ENCODE measurements around the gene GPSM1. TPM values are rescaled to one million over a fixed set of nuclear protein-coding genes. Genes with fewer than 3 reads are reported as not detected.
A peak's percentile ranks its signal among the peaks of the same experiment; 100 is the strongest.
"Not testable (repeated sequence)": the region's sequence is repeated elsewhere in the genome, so short reads cannot be mapped to it uniquely, and the experiment has no call there.

The GPSM1 gene
- polyA plus RNA-seq, 1 of the 3 experiments (the other 2 are of a cell fraction), result 26.7 TPM

DNA sequence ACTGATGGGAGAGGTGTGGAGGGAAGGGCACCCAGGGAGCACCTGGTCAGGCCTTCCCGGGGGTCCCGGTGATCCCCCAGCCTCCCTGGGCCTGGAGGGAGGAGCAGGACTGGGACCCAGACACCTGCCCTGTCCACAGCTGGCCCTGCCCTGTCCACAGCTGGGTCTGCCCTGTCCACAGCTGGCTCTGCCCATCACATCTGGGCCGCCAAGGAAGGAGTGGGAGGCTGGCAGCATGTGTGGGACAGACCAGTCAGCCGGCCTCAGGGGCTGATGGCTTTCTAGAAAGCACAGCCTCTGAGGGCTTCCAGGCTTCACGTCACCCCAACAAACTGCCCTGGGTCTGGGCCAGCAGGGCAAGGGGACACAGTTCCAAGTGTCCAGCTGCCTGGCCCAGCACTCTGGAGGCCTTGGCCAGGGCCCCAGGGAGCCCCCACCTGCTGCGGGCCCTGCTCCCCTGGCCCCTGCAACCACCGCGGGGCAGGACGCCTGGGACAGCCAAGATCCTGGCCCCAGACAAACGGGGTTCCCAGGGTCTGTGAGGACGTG is 24.0 kb downstream of the GPSM1 start:
- Histone ChIP-seq H4K20me1 (ENCODE audit: insufficient read depth) (no peaks in the 10 kb centered on the region), H3K9me3 (no peaks in the 10 kb centered on the region), H3K9me2 (no peaks in the 10 kb centered on the region), H3K27ac (ENCODE audit: low read depth in 2 of 2, low read length in 1 of 2) (peak overlapping the region in 1 of 2 experiments; percentile 47; a peak in 2 of 4 replicates), H3K4me2 (peak overlapping the region; percentile 69), H2AFZ (ENCODE audit: low read depth) (no peak overlapping the region), H3K4me1 (ENCODE audit: control insufficient read depth in 1 of 2, insufficient read depth in 2 of 2, low read depth in 1 of 2, low read length in 1 of 2) (peaks cover 0 to 67% of the 10 kb centered on the region in 2 experiments; a peak in 1 of 4 replicates), H3K9ac (peak overlapping the region; percentile 46; the same call in 1 of the 2 replicates), H3F3A (replicated peaks; ENCODE audit: insufficient read depth) (no peaks in the 10 kb centered on the region), H3K79me2 (ENCODE audit: insufficient read depth) (no peaks in the 10 kb centered on the region), H3K4me3 (ENCODE audit: low read depth in 2 of 2, low read length in 1 of 2) (peak overlapping the region; percentile 35 to 44), H3K27me3 (ENCODE audit: insufficient read depth) (no peaks in the 10 kb centered on the region), H3K36me3 (replicated peaks in 1 of 2; ENCODE audit: control insufficient read depth in 1 of 2, insufficient read depth in 2 of 2, low read length in 1 of 2) (peaks cover 0 to 6% of the 10 kb centered on the region in 2 experiments)
- DNase-seq, result no peak
- POLR2A ChIA-PET, result interaction anchor here (1.1 kb wide), 1 partner anchor 10 kb away, joined by 3 read pairs; no protein-coding TSS in a partner anchor
- TF ChIP-seq JUND (IDR thresholded peaks at IDR 0.05) (no peak), RAD21 (IDR thresholded peaks at IDR 0.05; ENCODE audit: low read length) (no peak), FOSL2 (IDR thresholded peaks at IDR 0.05; ENCODE audit: borderline replicate concordance, low read depth) (no peak), TCF12 (IDR thresholded peaks at IDR 0.05) (no peak), ELF1 (IDR thresholded peaks at IDR 0.05) (no peak), FOXJ3 (CRISPR knock-in tag; IDR thresholded peaks at IDR 0.05) (no peak), SIN3A (IDR thresholded peaks at IDR 0.05; ENCODE audit: borderline replicate concordance, low read depth, low read length) (no peak), NFIC (IDR thresholded peaks at IDR 0.05; ENCODE audit: borderline replicate concordance) (no peak), RXRA (IDR thresholded peaks at IDR 0.05; ENCODE audit: borderline replicate concordance, low read depth) (no peak), NRF1 (IDR thresholded peaks at IDR 0.05; ENCODE audit: low read depth, low read length) (no peak)
- CTCF ChIA-PET, result interaction anchor here (1.2 to 4.1 kb wide), 2 partner anchors 10 to 12 kb away, joined by 5 to 23 read pairs; partner anchors contain the start of gene DNLZ
- WGBS (ENCODE audit: low lambda C conversion rate), result 49% methylated on average over 3 of the region's 11 CpGs

DNA sequence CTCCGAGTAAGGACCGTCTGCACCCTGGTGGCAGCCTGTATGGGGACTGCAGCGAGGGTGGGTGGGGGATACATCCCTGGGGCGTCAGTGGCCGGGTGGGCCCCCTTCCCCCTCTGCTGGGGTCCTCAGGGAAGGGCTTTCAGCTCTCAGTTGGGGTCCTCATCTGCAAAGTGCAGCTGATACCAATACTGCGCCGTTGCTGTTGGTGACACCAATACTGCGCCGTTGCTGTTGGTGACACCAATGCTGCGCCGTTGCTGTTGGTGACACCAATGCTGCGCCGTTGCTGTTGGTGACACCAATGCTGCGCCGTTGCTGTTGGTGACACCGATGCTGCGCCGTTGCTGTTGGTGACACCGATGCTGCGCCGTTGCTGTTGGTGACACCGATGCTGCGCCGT is 24.5 kb downstream of the GPSM1 start:
- peak; percentile 69 for DNase-seq
- not testable (repeated sequence) for H3K79me2 ChIP-seq (ENCODE audit: insufficient read depth); H3F3A ChIP-seq (replicated peaks; ENCODE audit: insufficient read depth); H3K27me3 ChIP-seq (ENCODE audit: insufficient read depth); H2AFZ ChIP-seq (ENCODE audit: low read depth); H4K20me1 ChIP-seq (ENCODE audit: insufficient read depth); H3K9me3 ChIP-seq; H3K9me2 ChIP-seq
- POLR2A ChIA-PET, result interaction anchor here (1.1 kb wide), 1 partner anchor 10 kb away, joined by 3 read pairs; no protein-coding TSS in a partner anchor
- peaks cover 0 to 11% of the 10 kb centered on the region in 2 experiments for H3K36me3 ChIP-seq (replicated peaks in 1 of 2; ENCODE audit: control insufficient read depth in 1 of 2, insufficient read depth in 2 of 2, low read length in 1 of 2)
- peak overlapping the region in 1 of 2 experiments; percentile 16; a peak in 2 of 4 replicates for H3K27ac ChIP-seq (ENCODE audit: low read depth in 2 of 2, low read length in 1 of 2)
- peak overlapping the region; percentile 35 to 49 for H3K4me3 ChIP-seq (ENCODE audit: low read depth in 2 of 2, low read length in 1 of 2)
- 0 out of 2 replicates have a peak, but pooled peaks have one; percentile 25 for TF ChIP-seq MXI1 (IDR thresholded peaks at IDR 0.05; ENCODE audit: low read depth, low read length)
- peaks cover 0 to 63% of the 10 kb centered on the region in 2 experiments; a peak in 1 of 4 replicates for H3K4me1 ChIP-seq (ENCODE audit: control insufficient read depth in 1 of 2, insufficient read depth in 2 of 2, low read depth in 1 of 2, low read length in 1 of 2)
- peak overlapping the region; percentile 46; the same call in 1 of the 2 replicates for H3K9ac ChIP-seq
- peak overlapping the region; percentile 75 for H3K4me2 ChIP-seq
- no CpG with 5 or more reads among the region's 24 CpGs for WGBS (ENCODE audit: low lambda C conversion rate)
- CTCF ChIA-PET, result interaction anchor here (4.1 kb wide), 1 partner anchor 12 kb away, joined by 23 read pairs; the partner anchor contains the start of gene DNLZ

DNA sequence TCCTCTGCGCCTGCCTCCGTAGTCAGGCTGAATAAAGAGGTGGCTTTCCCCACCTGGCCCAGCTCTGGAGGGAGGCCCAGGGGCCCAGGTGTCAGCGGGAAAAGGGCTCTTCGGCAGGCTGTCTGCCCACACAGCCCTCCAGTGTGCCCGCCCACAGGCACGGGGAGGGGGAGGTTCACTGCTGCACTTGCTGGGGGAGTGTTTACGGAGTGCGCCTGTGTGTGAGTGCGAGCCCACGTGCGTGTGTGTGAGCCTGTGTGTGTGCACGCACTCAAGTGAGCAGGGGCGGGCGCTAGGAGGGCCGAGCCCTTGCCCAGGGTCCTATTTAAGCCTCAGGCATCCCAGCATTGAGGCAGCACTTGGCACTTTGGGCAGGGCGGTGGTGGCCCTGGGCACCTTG is 25.3 kb downstream of the GPSM1 start:
- Histone ChIP-seq H3K79me2 (ENCODE audit: insufficient read depth) (no peaks in the 10 kb centered on the region), H3K4me3 (ENCODE audit: low read depth in 2 of 2, low read length in 1 of 2) (peak overlapping the region; percentile 29 to 49), H3K27me3 (ENCODE audit: insufficient read depth) (no peaks in the 10 kb centered on the region), H3K9me2 (no peaks in the 10 kb centered on the region), H3K9ac (peak overlapping the region; percentile 54; the same call in 1 of the 2 replicates), H3K36me3 (replicated peaks in 1 of 2; ENCODE audit: control insufficient read depth in 1 of 2, insufficient read depth in 2 of 2, low read length in 1 of 2) (peaks cover 0 to 13% of the 10 kb centered on the region in 2 experiments), H4K20me1 (ENCODE audit: insufficient read depth) (no peaks in the 10 kb centered on the region), H3K4me1 (ENCODE audit: control insufficient read depth in 1 of 2, insufficient read depth in 2 of 2, low read depth in 1 of 2, low read length in 1 of 2) (peaks cover 0 to 55% of the 10 kb centered on the region in 2 experiments; a peak in 1 of 4 replicates), H3F3A (replicated peaks; ENCODE audit: insufficient read depth) (no peaks in the 10 kb centered on the region), H2AFZ (ENCODE audit: low read depth) (no peak overlapping the region), H3K4me2 (peak overlapping the region; percentile 75), H3K9me3 (no peaks in the 10 kb centered on the region), H3K27ac (ENCODE audit: low read depth in 2 of 2, low read length in 1 of 2) (peak overlapping the region in 1 of 2 experiments; percentile 49; a peak in 2 of 4 replicates)
- no peak for DNase-seq
- 90% methylated on average over 4 of the region's 16 CpGs for WGBS (ENCODE audit: low lambda C conversion rate)
- TF ChIP-seq CHD2 (IDR thresholded peaks at IDR 0.05; ENCODE audit: low read length, partially characterized antibody), result no peak
- TF ChIP-seq RCOR1 (IDR thresholded peaks at IDR 0.05; ENCODE audit: low read length), result no peak
- ChIA-PET POLR2A (no interaction called here), CTCF (interaction anchor here (4.1 kb wide), 1 partner anchor 11 kb away, joined by 23 read pairs; the partner anchor contains the start of gene DNLZ)

All from SK-N-SH (cell line).